H4 (cell line): ENCODE results near the gene SIN3A. TPM values are rescaled to one million over a fixed set of nuclear protein-coding genes. Genes with fewer than 3 reads are reported as not detected.
"Not testable (repeated sequence)": the region's sequence is repeated elsewhere in the genome, so short reads cannot be mapped to it uniquely, and the experiment has no call there.

Source experiments
- DNase-seq: peaks from one replicate; pipeline ENCODE4 v3.0.0-alpha.2; 2015; ENCODE audit warnings: low spot score
- total RNA-seq: library from RNA; depleted of rRNA; stranded (reverse); fragments of >200 nt; shearing (Covaris generic); gene quantifications from 2 replicates; pipeline ENCODE4 v1.2.3, GENCODE V29; 2014; rRNA removed

The SIN3A gene
- total RNA-seq, 1 experiment from 2014 or later = 23.9 TPM

GRCh38 chr15:75333654-75334419 is 117.7 kb downstream of the SIN3A start:
- not testable (repeated sequence) for DNase-seq

- DNase-seq = not testable (repeated sequence)
Observed at GRCh38 chr15:75332093-75332492, 119.4 kb downstream of the SIN3A start.

DNA sequence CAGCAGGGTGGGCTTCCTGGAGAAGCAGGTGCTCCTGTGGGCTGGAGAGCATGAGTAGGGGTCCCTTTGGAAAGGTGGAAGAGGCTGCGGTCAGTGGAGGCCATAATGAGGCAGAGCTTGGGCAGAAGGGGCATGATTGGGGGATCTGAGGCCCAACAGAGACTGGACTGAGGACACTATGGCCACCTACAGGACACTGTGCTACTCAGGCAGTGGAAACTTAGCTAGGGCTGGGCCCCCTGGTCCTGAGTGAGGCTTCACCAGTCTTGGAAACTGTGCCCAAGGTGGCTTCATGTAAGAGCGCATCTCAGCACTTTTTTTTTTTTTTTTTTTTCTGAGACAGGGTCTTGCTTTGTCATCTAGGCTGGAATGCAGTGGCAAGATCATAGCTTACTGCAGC is 121.9 kb downstream of the SIN3A start:
- no peak for DNase-seq

- DNase-seq = no peak
Observed at GRCh38 chr15:75328493-75329314, 122.8 kb downstream of the SIN3A start.

DNA sequence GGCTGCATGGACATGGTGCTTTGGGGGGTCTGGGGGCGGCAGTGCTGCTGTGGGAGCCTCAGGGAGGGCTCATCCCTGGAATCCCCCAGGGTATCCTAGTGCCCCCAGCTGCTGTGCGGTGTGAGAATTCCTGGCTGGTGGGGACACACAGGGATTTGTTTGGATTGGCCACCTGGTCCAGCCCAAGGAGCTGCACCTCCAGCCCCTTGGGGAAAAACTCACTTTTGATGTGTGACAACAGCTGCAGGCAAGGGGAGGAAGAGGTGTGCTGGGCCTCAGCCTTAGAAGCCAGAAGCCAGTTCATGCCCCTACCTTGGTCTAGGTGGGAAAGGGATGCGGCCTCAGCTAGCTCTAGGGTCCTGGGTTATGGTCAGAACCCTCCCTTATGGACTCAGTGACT is 124.0 kb downstream of the SIN3A start:
- no peak for DNase-seq

DNA sequence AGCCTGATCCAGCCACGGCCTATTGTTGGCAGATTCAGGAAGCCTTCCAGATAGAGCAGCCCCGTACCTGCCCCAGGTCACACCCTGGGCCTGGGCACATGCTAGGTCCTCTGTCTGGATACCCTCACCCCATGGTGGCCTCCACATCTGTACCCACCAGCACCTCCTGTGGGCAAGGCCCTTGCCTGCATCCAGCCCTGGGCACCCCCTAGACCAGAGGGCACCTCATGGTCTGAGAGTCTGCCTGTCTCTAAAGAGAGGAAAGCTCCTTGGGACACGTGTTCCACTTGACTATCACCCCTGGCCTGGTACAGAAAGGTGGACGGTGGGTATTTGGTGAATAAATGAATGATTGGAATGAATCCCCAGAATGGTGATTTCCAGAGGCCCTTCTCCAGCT is 124.5 kb downstream of the SIN3A start:
- DNase-seq = no peak

- DNase-seq = no peak
Observed at GRCh38 chr15:75325922-75326321, 125.6 kb downstream of the SIN3A start.

DNA sequence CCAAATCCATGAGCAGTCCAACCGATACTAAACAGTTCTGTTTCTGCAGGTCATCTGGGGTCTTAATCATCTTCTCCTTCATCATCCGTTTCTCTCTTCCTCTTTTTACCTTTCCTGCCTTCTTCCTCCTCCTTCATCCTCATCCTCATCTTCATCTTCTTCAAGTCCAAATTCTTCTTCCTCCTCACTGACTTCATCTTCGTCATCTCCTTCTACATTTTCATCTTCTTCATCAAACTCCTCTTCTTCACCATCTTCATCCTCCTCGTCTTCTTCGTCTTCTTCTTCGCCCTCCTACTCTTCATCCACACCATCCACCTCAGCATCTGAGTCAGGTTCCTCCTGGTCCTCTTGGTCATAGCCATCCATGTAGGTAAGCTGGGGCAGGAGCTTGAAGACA is 129.8 kb downstream of the SIN3A start:
- no peak for DNase-seq

Other genes starting within 250 kb of the SIN3A start
- 9.2 and 10.8 TPM in 2 replicates for gene C15orf39, start 249.8 kb downstream of the SIN3A start, total RNA-seq
- gene GOLGA6C, start 193.4 kb downstream of the SIN3A start, total RNA-seq = not detected in 2 replicates
- gene GOLGA6D, start 168.9 kb downstream of the SIN3A start, total RNA-seq = not detected in 2 replicates
- 110 and 149 TPM in 2 replicates for gene COMMD4, start 115.6 kb downstream of the SIN3A start, total RNA-seq
- 0.72 and 2.3 TPM in 2 replicates for gene NEIL1, start 104.7 kb downstream of the SIN3A start, total RNA-seq
- gene MAN2C1, start 83.1 kb downstream of the SIN3A start, total RNA-seq = 15.7 and 23.4 TPM in 2 replicates
- 13.4 and 21.0 TPM in 2 replicates for gene PTPN9, start 127.6 kb upstream of the SIN3A start, total RNA-seq
- 33.7 and 51.0 TPM in 2 replicates for gene SNUPN, start 174.0 kb upstream of the SIN3A start, total RNA-seq
- 161 and 188 TPM in 2 replicates for gene IMP3, start 188.5 kb upstream of the SIN3A start, total RNA-seq
- gene SNX33, start 196.2 kb upstream of the SIN3A start, total RNA-seq = 5.1 and 5.8 TPM in 2 replicates